HG03378 (cell line): Measurements from ENCODE around the gene LHX6.

Experiments
- ATAC-seq: cut with Tn5 transposase; IDR thresholded peaks from one replicate; pipeline ENCODE4 v1.9.1; 2021; ENCODE audit warnings: mild to moderate bottlenecking, moderate library complexity; ENCODE audit not compliant: unreplicated experiment

The LHX6 gene

GRCh38 chr9:122216798-122217418 is 11.8 kb downstream of the LHX6 start:
- ATAC-seq: no peak

GRCh38 chr9:122216138-122216797 is 12.5 kb downstream of the LHX6 start:
- ATAC-seq: no peak

- no peak for ATAC-seq
Observed at GRCh38 chr9:122215663-122216062, 13.1 kb downstream of the LHX6 start.

- ATAC-seq: no peak
Observed at GRCh38 chr9:122214507-122214906, 14.2 kb downstream of the LHX6 start.

GRCh38 chr9:122213589-122214413 is 15.0 kb downstream of the LHX6 start:
- ATAC-seq: no peak

GRCh38 chr9:122213102-122213588 is 15.6 kb downstream of the LHX6 start:
- ATAC-seq: no peak

- ATAC-seq: no peak
Observed at GRCh38 chr9:122212473-122213004, 16.2 kb downstream of the LHX6 start.

- ATAC-seq: no peak
Observed at GRCh38 chr9:122209451-122209850, 19.3 kb downstream of the LHX6 start.

GRCh38 chr9:122207096-122207495 is 21.7 kb downstream of the LHX6 start:
- ATAC-seq: no peak

- ATAC-seq: no peak
Observed at GRCh38 chr9:122206118-122207046, 22.4 kb downstream of the LHX6 start.

GRCh38 chr9:122205176-122205575 is 23.6 kb downstream of the LHX6 start:
- ATAC-seq: no peak

- no peak for ATAC-seq
Observed at GRCh38 chr9:122204491-122204890, 24.3 kb downstream of the LHX6 start.

GRCh38 chr9:122204055-122204454 is 24.7 kb downstream of the LHX6 start:
- ATAC-seq: no peak

GRCh38 chr9:122202111-122202510 is 26.6 kb downstream of the LHX6 start:
- no peak for ATAC-seq

GRCh38 chr9:122201641-122202040 is 27.1 kb downstream of the LHX6 start:
- no peak for ATAC-seq

GRCh38 chr9:122200960-122201595 is 27.7 kb downstream of the LHX6 start:
- no peak for ATAC-seq

GRCh38 chr9:122197882-122198281 is 30.9 kb downstream of the LHX6 start:
- no peak for ATAC-seq

- ATAC-seq: no peak
Observed at GRCh38 chr9:122197426-122197825, 31.3 kb downstream of the LHX6 start.

- no peak for ATAC-seq
Observed at GRCh38 chr9:122195875-122196274, 32.9 kb downstream of the LHX6 start.

- no peak for ATAC-seq
Observed at GRCh38 chr9:122193651-122194050, 35.1 kb downstream of the LHX6 start.
